ENCODE results near the gene CXCR4.
"Not testable (repeated sequence)": the region's sequence is repeated elsewhere in the genome, so short reads cannot be mapped to it uniquely, and the experiment has no call there.

The CXCR4 gene

GRCh38 chr2:136115183-136115761, 2.7 kb downstream of the CXCR4 start:
- DNase-seq, result no peak

GRCh38 chr2:136114382-136114781, 3.6 kb downstream of the CXCR4 start:
- DNase-seq, result no peak

GRCh38 chr2:136113209-136113971, 4.6 kb downstream of the CXCR4 start:
- DNase-seq, result no peak

- DNase-seq, result peak in 29 of 51 donors; percentile 6 to 71 (median 33)
These were observed 5.4 kb downstream of the CXCR4 start for GRCh38 chr2:136112317-136113208.

GRCh38 chr2:136111711-136112110, 6.2 kb downstream of the CXCR4 start:
- no peak for DNase-seq

- DNase-seq, result no peak
These were observed 7.4 kb downstream of the CXCR4 start for GRCh38 chr2:136110526-136110925.

GRCh38 chr2:136108463-136108862, 9.5 kb downstream of the CXCR4 start:
- no peak for DNase-seq

GRCh38 chr2:136107051-136108033, 10.6 kb downstream of the CXCR4 start:
- no peak for DNase-seq

- DNase-seq, result no peak
These were observed 11.4 kb downstream of the CXCR4 start for GRCh38 chr2:136106505-136106904.

- DNase-seq, result no peak
These were observed 13.0 kb downstream of the CXCR4 start for GRCh38 chr2:136104977-136105376.

GRCh38 chr2:136101042-136101441, 16.9 kb downstream of the CXCR4 start:
- no peak for DNase-seq

- DNase-seq, result no peak
These were observed 19.5 kb downstream of the CXCR4 start for GRCh38 chr2:136098441-136098840.

GRCh38 chr2:136093583-136093982, 24.4 kb downstream of the CXCR4 start:
- DNase-seq, result no peak

GRCh38 chr2:136091899-136092298, 26.1 kb downstream of the CXCR4 start:
- DNase-seq, result no peak

- DNase-seq, result not testable (repeated sequence)
These were observed 30.0 kb downstream of the CXCR4 start for GRCh38 chr2:136087901-136088460.

GRCh38 chr2:136086253-136087016, 31.5 kb downstream of the CXCR4 start:
- DNase-seq, result no peak

- no peak for DNase-seq
These were observed 32.3 kb downstream of the CXCR4 start for GRCh38 chr2:136085453-136086209.

- no peak for DNase-seq
These were observed 36.3 kb downstream of the CXCR4 start for GRCh38 chr2:136081582-136082210.

GRCh38 chr2:136080114-136080513, 37.8 kb downstream of the CXCR4 start:
- no peak for DNase-seq

Data from hypothalamus (tissue), 51 donors.